Small intestine (tissue), 7 donors: Measurements from ENCODE around the gene ITGB1. TPM values are rescaled to one million over a fixed set of nuclear protein-coding genes. Genes with fewer than 3 reads are reported as not detected.
"Not testable (repeated sequence)": the region's sequence is repeated elsewhere in the genome, so short reads cannot be mapped to it uniquely, and the experiment has no call there.

Experiments
- DNase-seq, 2 donors: peaks; one replicate each; pipeline versions ENCODE4 v3.0.0 to v3.0.0-alpha.2; 2013
- FAIRE-seq: peaks from 2 replicates; lab custom pipeline; 2012; peaks lifted over from hg19 to GRCh38; lab: Jason Lieb, UNC
- H3K27ac ChIP-seq, 3 donors: one replicate each; pipeline ENCODE4 v1.5.1; 2013; ENCODE audit warnings: low read length in 2 of 3, mild to moderate bottlenecking in 2 of 3, control low read depth in 1 of 3, inconsistent platforms in 1 of 3, low read depth in 1 of 3, moderate library complexity in 1 of 3
- H3K27me3 ChIP-seq, 3 donors: one replicate each; pipeline ENCODE4 v1.6.1; 2013; ENCODE audit warnings: low read length in 3 of 3, inconsistent platforms in 1 of 3; ENCODE audit not compliant: control insufficient read depth in 3 of 3, insufficient read depth in 3 of 3
- H3K36me3 ChIP-seq, 3 donors: one replicate each; pipeline ENCODE4 v1.6.1; 2013; ENCODE audit warnings: low read length in 3 of 3, inconsistent platforms in 1 of 3, low read depth in 1 of 3, mild to moderate bottlenecking in 1 of 3, moderate library complexity in 1 of 3; ENCODE audit not compliant: control insufficient read depth in 3 of 3, insufficient read depth in 2 of 3
- H3K4me1 ChIP-seq, 3 donors: one replicate each; pipeline ENCODE4 v1.6.1; 2013; ENCODE audit warnings: low read length in 2 of 3, inconsistent platforms in 1 of 3, low read depth in 1 of 3, mild to moderate bottlenecking in 1 of 3, moderate library complexity in 1 of 3; ENCODE audit not compliant: control insufficient read depth in 3 of 3, insufficient read depth in 2 of 3
- H3K4me3 ChIP-seq, 3 donors: one replicate each; pipeline ENCODE4 v1.5.1; 2013; ENCODE audit warnings: low read length in 3 of 3, control low read depth in 1 of 3, inconsistent platforms in 1 of 3, low read depth in 1 of 3, mild to moderate bottlenecking in 1 of 3, moderate library complexity in 1 of 3
- H3K9me3 ChIP-seq, 2 donors: one replicate each; pipeline ENCODE4 v1.6.1; 2013; ENCODE audit warnings: low read depth in 1 of 2, low read length in 1 of 2; ENCODE audit not compliant: control insufficient read depth in 2 of 2, insufficient read depth in 1 of 2
- WGBS, 3 donors: extraction: QIAGEN DNeasy Blood & Tissue Kit; methylation state at CpG; one replicate each; pipeline ENCODE4 v1.1.7; 2013; 5-methylcytosine and 5-hydroxymethylcytosine counted together
- polyA plus RNA-seq, 4 donors: library from polyadenylated mRNA; stranded (reverse) in 3 of 4; unstranded in 1 of 4; fragments of 200-250 nt in 3 of 4; fragments of 120-200 nt in 1 of 4; gene quantifications; one replicate each; pipeline versions ENCODE4 v1.2.1 to v1.2.3, GENCODE V29; 2013
- donor health status: healthy with polysubstance abuse.
- donor health status: control.
- donor health status: control.
- donor health status: Bipolar disorder and iron deficiency.
- donor health status: healthy.

Gene ITGB1
- polyA plus RNA-seq, 4 donors, result 42.3 to 226 (median 112) TPM

- Histone ChIP-seq H3K27me3 (no peaks in the 10 kb centered on the region), H3K4me1 (peaks cover 0 to 29% (median 3%) of the 10 kb centered on the region in 3 donors), H3K36me3 (no peaks in the 10 kb centered on the region), H3K27ac (no peak overlapping the region), H3K4me3 (no peak overlapping the region), H3K9me3 (no peaks in the 10 kb centered on the region)
- FAIRE-seq (no peak), DNase-seq (no peak)
- WGBS, 3 donors, result 95 to 98% (median 96%) methylated on average over 4 of the region's 4 CpGs
Measured at GRCh38 chr10:32984003-32984600, 26.1 kb upstream of the ITGB1 start.

- DNase-seq (peak in 1 of 2 donors; percentile 36), FAIRE-seq (no peak)
- H3K27me3 ChIP-seq, result no peaks in the 10 kb centered on the region
- WGBS, 3 donors, result 75 to 81% (median 75%) methylated on average over 4 of the region's 4 CpGs
- H3K9me3 ChIP-seq, result no peaks in the 10 kb centered on the region
- no peak overlapping the region for H3K4me3 ChIP-seq
- peaks cover 0 to 29% (median 3%) of the 10 kb centered on the region in 3 donors for H3K4me1 ChIP-seq
- H3K27ac ChIP-seq, result peak overlapping the region in 2 of 3 donors; percentile 48 to 94
- no peaks in the 10 kb centered on the region for H3K36me3 ChIP-seq
Measured at GRCh38 chr10:32982911-32983909, 25.2 kb upstream of the ITGB1 start.

GRCh38 chr10:32982293-32982709 is 24.3 kb upstream of the ITGB1 start:
- Histone ChIP-seq H3K4me1 (peaks cover 0 to 29% (median 3%) of the 10 kb centered on the region in 3 donors), H3K27me3 (no peaks in the 10 kb centered on the region), H3K4me3 (no peak overlapping the region), H3K27ac (peak overlapping the region; percentile 91 to 96 (median 94)), H3K9me3 (no peaks in the 10 kb centered on the region), H3K36me3 (no peaks in the 10 kb centered on the region)
- no peak for FAIRE-seq
- 27 to 63% (median 40%) methylated on average over 9 of the region's 9 CpGs for whole genome bisulfite sequencing, 3 donors
- no peak for DNase-seq

GRCh38 chr10:32981760-32982159 is 23.7 kb upstream of the ITGB1 start:
- 12 to 46% (median 21%) methylated on average over 4 of the region's 4 CpGs for WGBS, 3 donors
- no peaks in the 10 kb centered on the region for H3K27me3 ChIP-seq
- H3K4me3 ChIP-seq, result no peak overlapping the region
- peak overlapping the region; percentile 91 to 96 (median 94) for H3K27ac ChIP-seq
- H3K9me3 ChIP-seq, result no peaks in the 10 kb centered on the region
- FAIRE-seq, result no peak
- peak; percentile 91 to 96 for DNase-seq
- H3K4me1 ChIP-seq, result peaks cover 0 to 29% (median 3%) of the 10 kb centered on the region in 3 donors
- H3K36me3 ChIP-seq, result no peaks in the 10 kb centered on the region

- WGBS, 3 donors, result 8 to 13% (median 10%) methylated on average over 34 to 38 of the region's 38 CpGs
- no peaks in the 10 kb centered on the region for H3K9me3 ChIP-seq
- FAIRE-seq, result no peak
- H3K4me1 ChIP-seq, result peaks cover 0 to 29% (median 3%) of the 10 kb centered on the region in 3 donors
- H3K36me3 ChIP-seq, result no peaks in the 10 kb centered on the region
- no peaks in the 10 kb centered on the region for H3K27me3 ChIP-seq
- peak overlapping the region; percentile 91 to 96 (median 94) for H3K27ac ChIP-seq
- H3K4me3 ChIP-seq, result peak overlapping the region; percentile 3 to 44 (median 42)
- peak; percentile 94 to 95 for DNase-seq
Measured at GRCh38 chr10:32980558-32981468, 22.8 kb upstream of the ITGB1 start.

GRCh38 chr10:32980242-32980557 is 22.2 kb upstream of the ITGB1 start:
- DNase-seq (no peak), FAIRE-seq (no peak)
- Histone ChIP-seq H3K27ac (peak overlapping the region; percentile 91 to 96 (median 94)), H3K4me3 (peak overlapping the region; percentile 3 to 44 (median 42)), H3K9me3 (no peaks in the 10 kb centered on the region), H3K27me3 (no peaks in the 10 kb centered on the region), H3K4me1 (peaks cover 0 to 29% (median 3%) of the 10 kb centered on the region in 3 donors), H3K36me3 (no peaks in the 10 kb centered on the region)
- WGBS, 3 donors, result 1 to 3% (median 2%) methylated on average over 6 of the region's 6 CpGs

GRCh38 chr10:32979719-32980118 is 21.7 kb upstream of the ITGB1 start:
- FAIRE-seq, H3K27me3 ChIP-seq, H3K4me3 ChIP-seq, H3K36me3 ChIP-seq, H3K9me3 ChIP-seq, DNase-seq: not testable (repeated sequence)
- peak overlapping the region in 1 of 3 donors; percentile 52 for H3K27ac ChIP-seq
- WGBS, 3 donors, result 67 to 86% (median 74%) methylated on average over 14 of the region's 14 CpGs
- H3K4me1 ChIP-seq, result peaks cover 0 to 29% (median 3%) of the 10 kb centered on the region in 3 donors
